K562 (cell line): ENCODE data around the gene FILIP1L. TPM values are rescaled to one million over a fixed set of nuclear protein-coding genes. Genes with fewer than 3 reads are reported as not detected.

Experiments
- CCAR2 ChIP-seq: fragments of 200-400 bp; formaldehyde crosslinking; IDR thresholded peaks from 2 replicates; pipeline ENCODE4 v1.6.1; 2017; ENCODE audit warnings: mild to moderate bottlenecking, low read depth, low read length
- HDAC1 ChIP-seq, 2 experiments: fragments of 450-650 bp; IDR thresholded peaks; 2 replicates each; pipeline ENCODE4 v1.6.1; 2016 to 2017; ENCODE audit warnings: inconsistent platforms in 1 of 2, mild to moderate bottlenecking in 1 of 2, moderate library complexity in 1 of 2
- LEF1 ChIP-seq: fragments of 450-650 bp; IDR thresholded peaks from 2 replicates; pipeline ENCODE4 v1.6.1; 2016; ENCODE audit warnings: mild to moderate bottlenecking
- MBD2 ChIP-seq: sonication (generic); IDR thresholded peaks from 2 replicates; pipeline ENCODE4 v1.6.1; 2016; ENCODE audit warnings: low read depth, borderline replicate concordance
- MTA3 ChIP-seq: fragments of 450-650 bp; formaldehyde crosslinking; IDR thresholded peaks from 2 replicates; pipeline ENCODE4 v1.6.1; 2017; ENCODE audit warnings: mild to moderate bottlenecking, borderline replicate concordance
- RUNX1 ChIP-seq: sonication (generic); IDR thresholded peaks from 2 replicates; pipeline ENCODE4 v1.6.1; 2016; ENCODE audit warnings: antibody characterized with exemption, low read depth
- YY1 ChIP-seq, 3 experiments: IDR thresholded peaks; 2 replicates each; pipeline ENCODE4 v1.6.1; 2011; ENCODE audit warnings: low read length in 2 of 3, mild to moderate bottlenecking in 2 of 3, moderate library complexity in 2 of 3, borderline replicate concordance in 1 of 3, control low read depth in 1 of 3, low read depth in 1 of 3; ENCODE audit not compliant: insufficient read depth in 3 of 3, insufficient replicate concordance in 2 of 3, control insufficient read depth in 1 of 3, insufficient read length in 1 of 3; ENCODE audit errors: extremely low read depth in 1 of 3
- ZBTB8A ChIP-seq: fragments of 450-650 bp; IDR thresholded peaks from 2 replicates; pipeline ENCODE4 v1.6.1; 2018; ENCODE audit warnings: mild to moderate bottlenecking, moderate library complexity; ENCODE audit not compliant: partially characterized antibody
- ZFPM2 ChIP-seq: fragments of 250-450 bp; sonication (Bioruptor Pico); IDR thresholded peaks from 2 replicates; pipeline ENCODE4 v1.5.1; 2022; ENCODE audit warnings: mild to moderate bottlenecking
- ZKSCAN3 ChIP-seq: fragments of 250-450 bp; sonication (Bioruptor Pico); IDR thresholded peaks from 2 replicates; pipeline ENCODE4 v1.4.0; 2020
- ZNF232 ChIP-seq: sonication (generic); formaldehyde crosslinking; IDR thresholded peaks from 2 replicates; pipeline ENCODE4 v1.8.0; 2022; ENCODE audit warnings: mild to moderate bottlenecking, missing genetic modification reagents
- polyA plus RNA-seq, 8 experiments: library from polyadenylated mRNA; depleted of rRNA in 4 of 8; stranded (reverse) in 5 of 8; unstranded in 3 of 8; fragments of >200 nt; fragmentation: Nextera tagmentation in 2 of 8; fragmentation: Illumina TruSeq in 1 of 8; extraction: Ambion mirVana in 2 of 8; extraction: Trizol in 1 of 8; gene quantifications; 2 replicates each; pipeline versions ENCODE4 v1.2.1 to v1.2.3, GENCODE V29; 2011 to 2014; ENCODE audit warnings: inconsistent platforms in 1 of 8, missing spikeins in 1 of 8
- total RNA-seq, 7 experiments: library from RNA; depleted of rRNA in 6 of 7; stranded (reverse); fragments of >200 nt in 6 of 7; fragmentation: Illumina TruSeq in 2 of 7; extraction: Trizol in 2 of 7; gene quantifications; 2 replicates each; pipeline versions ENCODE4 v1.2.1 to v1.2.3, GENCODE V29; 2011 to 2021; ENCODE audit warnings: low replicate concordance in 1 of 7
- TF ChIP-seq, protein P1 (sequence below): fragments of 250-450 bp; sonication (Bioruptor Pico); IDR thresholded peaks from 2 replicates; pipeline ENCODE4 v1.8.0; 2021; ENCODE audit warnings: moderate library complexity, mild to moderate bottlenecking, inconsistent platforms
- TF ChIP-seq, protein P2 (sequence below): fragments of 450-650 bp; formaldehyde crosslinking; IDR thresholded peaks from 2 replicates; pipeline ENCODE4 v1.4.0; 2020; ENCODE audit warnings: mild to moderate bottlenecking, moderate library complexity
- TF ChIP-seq, protein P3 (sequence below): fragments of 250-450 bp; sonication (Bioruptor Pico); IDR thresholded peaks from 2 replicates; pipeline ENCODE4 v1.5.1; 2021; ENCODE audit warnings: mild to moderate bottlenecking
- TF ChIP-seq, protein P4 (sequence below): fragments of 250-450 bp; sonication (Bioruptor Pico); IDR thresholded peaks from 2 replicates; pipeline ENCODE4 v1.4.0; 2020; ENCODE audit warnings: mild to moderate bottlenecking, moderate library complexity, borderline replicate concordance
- TF ChIP-seq, protein P5 (sequence below): sonication (generic); formaldehyde crosslinking; IDR thresholded peaks from 2 replicates; pipeline ENCODE4 v1.8.1; 2023; ENCODE audit warnings: mild to moderate bottlenecking, missing genetic modification reagents

The FILIP1L gene
- total and polyA plus RNA-seq, 9 of the 15 experiments (the other 6 are each of a cell fraction or from before 2014, with no cell fraction given) = 0.50 to 2.1 (median 1.1) TPM

DNA sequence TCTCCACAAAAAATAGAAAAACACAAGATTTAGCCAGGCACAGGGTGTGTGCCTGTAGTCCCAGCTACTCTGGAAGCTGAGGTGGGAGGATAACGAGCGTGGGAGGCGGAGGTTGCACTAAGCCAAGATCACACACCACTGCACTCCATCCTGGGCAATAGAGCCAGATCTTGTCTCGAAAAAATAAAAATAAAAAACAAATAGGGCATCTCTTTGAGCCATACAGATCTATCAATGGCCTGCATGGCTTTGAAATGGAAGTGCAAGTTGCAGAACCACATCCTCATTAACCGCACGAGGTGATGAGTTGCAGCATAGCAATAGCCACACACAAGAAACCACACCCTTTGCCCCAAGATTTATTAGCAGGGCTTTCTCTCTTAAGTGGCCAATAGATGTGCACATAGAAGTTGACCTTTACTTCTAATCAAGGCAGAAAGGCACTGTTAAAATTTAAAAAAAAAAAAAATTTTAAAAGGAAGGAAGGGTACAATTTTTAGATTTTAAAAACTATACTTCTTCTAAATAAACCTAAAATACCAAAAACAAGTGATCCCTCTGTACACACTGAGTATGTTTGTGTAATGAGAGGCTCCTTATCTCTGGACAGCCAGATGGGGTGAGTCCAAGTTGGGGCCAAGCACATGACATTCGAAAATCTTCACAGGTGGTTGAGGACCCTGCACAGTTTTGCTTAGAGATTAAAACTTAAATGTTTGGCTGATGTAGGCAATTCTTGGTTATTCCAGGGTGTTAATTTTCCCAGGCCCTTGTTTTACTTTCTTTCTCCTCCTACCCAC is 53.4 kb downstream of the FILIP1L start (continued):
- TF ChIP-seq, protein P1, sequence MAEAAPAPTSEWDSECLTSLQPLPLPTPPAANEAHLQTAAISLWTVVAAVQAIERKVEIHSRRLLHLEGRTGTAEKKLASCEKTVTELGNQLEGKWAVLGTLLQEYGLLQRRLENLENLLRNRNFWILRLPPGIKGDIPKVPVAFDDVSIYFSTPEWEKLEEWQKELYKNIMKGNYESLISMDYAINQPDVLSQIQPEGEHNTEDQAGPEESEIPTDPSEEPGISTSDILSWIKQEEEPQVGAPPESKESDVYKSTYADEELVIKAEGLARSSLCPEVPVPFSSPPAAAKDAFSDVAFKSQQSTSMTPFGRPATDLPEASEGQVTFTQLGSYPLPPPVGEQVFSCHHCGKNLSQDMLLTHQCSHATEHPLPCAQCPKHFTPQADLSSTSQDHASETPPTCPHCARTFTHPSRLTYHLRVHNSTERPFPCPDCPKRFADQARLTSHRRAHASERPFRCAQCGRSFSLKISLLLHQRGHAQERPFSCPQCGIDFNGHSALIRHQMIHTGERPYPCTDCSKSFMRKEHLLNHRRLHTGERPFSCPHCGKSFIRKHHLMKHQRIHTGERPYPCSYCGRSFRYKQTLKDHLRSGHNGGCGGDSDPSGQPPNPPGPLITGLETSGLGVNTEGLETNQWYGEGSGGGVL (CRISPR knock-in tag) = no peak
- TF ChIP-seq ZBTB8A = no peak
- TF ChIP-seq MBD2 = no peak
- no peak for TF ChIP-seq LEF1
- TF ChIP-seq ZNF232 (CRISPR knock-in tag) = no peak
- TF ChIP-seq, protein P2, sequence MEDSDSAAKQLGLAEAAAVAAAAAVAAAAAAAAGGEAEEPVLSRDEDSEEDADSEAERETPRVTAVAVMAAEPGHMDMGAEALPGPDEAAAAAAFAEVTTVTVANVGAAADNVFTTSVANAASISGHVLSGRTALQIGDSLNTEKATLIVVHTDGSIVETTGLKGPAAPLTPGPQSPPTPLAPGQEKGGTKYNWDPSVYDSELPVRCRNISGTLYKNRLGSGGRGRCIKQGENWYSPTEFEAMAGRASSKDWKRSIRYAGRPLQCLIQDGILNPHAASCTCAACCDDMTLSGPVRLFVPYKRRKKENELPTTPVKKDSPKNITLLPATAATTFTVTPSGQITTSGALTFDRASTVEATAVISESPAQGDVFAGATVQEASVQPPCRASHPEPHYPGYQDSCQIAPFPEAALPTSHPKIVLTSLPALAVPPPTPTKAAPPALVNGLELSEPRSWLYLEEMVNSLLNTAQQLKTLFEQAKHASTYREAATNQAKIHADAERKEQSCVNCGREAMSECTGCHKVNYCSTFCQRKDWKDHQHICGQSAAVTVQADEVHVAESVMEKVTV (CRISPR knock-in tag) = no peak
- no peak for TF ChIP-seq HDAC1 (IDR thresholded peaks at IDR 0.05)
- TF ChIP-seq ZFPM2 (CRISPR knock-in tag) = no peak
- TF ChIP-seq RUNX1 = no peak
- TF ChIP-seq CCAR2 = no peak
- TF ChIP-seq MTA3 = no peak
- TF ChIP-seq YY1 (IDR thresholded peaks at IDR 0.05; ENCODE audit: borderline replicate concordance in 1 of 3, control insufficient read depth in 1 of 3, extremely low read depth in 1 of 3, insufficient read depth in 3 of 3, insufficient read length in 1 of 3, insufficient replicate concordance in 2 of 3, low read depth in 1 of 3, low read length in 2 of 3) = no peak
- TF ChIP-seq, protein P3, sequence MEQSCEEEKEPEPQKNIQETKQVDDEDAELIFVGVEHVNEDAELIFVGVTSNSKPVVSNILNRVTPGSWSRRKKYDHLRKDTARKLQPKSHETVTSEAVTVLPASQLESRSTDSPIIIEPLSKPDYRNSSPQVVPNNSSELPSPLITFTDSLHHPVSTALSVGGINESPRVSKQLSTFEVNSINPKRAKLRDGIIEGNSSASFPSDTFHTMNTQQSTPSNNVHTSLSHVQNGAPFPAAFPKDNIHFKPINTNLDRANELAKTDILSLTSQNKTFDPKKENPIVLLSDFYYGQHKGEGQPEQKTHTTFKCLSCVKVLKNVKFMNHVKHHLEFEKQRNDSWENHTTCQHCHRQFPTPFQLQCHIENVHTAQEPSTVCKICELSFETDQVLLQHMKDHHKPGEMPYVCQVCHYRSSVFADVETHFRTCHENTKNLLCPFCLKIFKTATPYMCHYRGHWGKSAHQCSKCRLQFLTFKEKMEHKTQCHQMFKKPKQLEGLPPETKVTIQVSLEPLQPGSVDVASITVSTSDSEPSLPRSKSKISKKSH (CRISPR knock-in tag) = no peak
- TF ChIP-seq, protein P4, sequence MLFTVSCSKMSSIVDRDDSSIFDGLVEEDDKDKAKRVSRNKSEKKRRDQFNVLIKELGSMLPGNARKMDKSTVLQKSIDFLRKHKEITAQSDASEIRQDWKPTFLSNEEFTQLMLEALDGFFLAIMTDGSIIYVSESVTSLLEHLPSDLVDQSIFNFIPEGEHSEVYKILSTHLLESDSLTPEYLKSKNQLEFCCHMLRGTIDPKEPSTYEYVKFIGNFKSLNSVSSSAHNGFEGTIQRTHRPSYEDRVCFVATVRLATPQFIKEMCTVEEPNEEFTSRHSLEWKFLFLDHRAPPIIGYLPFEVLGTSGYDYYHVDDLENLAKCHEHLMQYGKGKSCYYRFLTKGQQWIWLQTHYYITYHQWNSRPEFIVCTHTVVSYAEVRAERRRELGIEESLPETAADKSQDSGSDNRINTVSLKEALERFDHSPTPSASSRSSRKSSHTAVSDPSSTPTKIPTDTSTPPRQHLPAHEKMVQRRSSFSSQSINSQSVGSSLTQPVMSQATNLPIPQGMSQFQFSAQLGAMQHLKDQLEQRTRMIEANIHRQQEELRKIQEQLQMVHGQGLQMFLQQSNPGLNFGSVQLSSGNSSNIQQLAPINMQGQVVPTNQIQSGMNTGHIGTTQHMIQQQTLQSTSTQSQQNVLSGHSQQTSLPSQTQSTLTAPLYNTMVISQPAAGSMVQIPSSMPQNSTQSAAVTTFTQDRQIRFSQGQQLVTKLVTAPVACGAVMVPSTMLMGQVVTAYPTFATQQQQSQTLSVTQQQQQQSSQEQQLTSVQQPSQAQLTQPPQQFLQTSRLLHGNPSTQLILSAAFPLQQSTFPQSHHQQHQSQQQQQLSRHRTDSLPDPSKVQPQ (CRISPR knock-in tag) = no peak
- TF ChIP-seq, protein P5, sequence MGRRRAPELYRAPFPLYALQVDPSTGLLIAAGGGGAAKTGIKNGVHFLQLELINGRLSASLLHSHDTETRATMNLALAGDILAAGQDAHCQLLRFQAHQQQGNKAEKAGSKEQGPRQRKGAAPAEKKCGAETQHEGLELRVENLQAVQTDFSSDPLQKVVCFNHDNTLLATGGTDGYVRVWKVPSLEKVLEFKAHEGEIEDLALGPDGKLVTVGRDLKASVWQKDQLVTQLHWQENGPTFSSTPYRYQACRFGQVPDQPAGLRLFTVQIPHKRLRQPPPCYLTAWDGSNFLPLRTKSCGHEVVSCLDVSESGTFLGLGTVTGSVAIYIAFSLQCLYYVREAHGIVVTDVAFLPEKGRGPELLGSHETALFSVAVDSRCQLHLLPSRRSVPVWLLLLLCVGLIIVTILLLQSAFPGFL (CRISPR knock-in tag) = no peak
- no peak for TF ChIP-seq ZKSCAN3 (CRISPR knock-in tag)
